ENCODE results near the gene ZNF688.
A peak's percentile ranks its signal among the peaks of the same experiment; 100 is the strongest.

Gene ZNF688

GRCh38 chr16:30528799-30529457 is 42.6 kb downstream of the ZNF688 start:
- TF ChIP-seq CTCF (conservative IDR thresholded peaks at IDR 0.05; ENCODE audit: low read length) = no peak
- no peak for DNase-seq (ENCODE audit: low read depth)
- H3K4me3 ChIP-seq (ENCODE audit: low read length) = no peak overlapping the region

GRCh38 chr16:30527635-30528178 is 43.8 kb downstream of the ZNF688 start:
- TF ChIP-seq CTCF (conservative IDR thresholded peaks at IDR 0.05; ENCODE audit: low read length) = no peak
- DNase-seq (ENCODE audit: low read depth) = no peak

GRCh38 chr16:30526823-30527634 is 44.5 kb downstream of the ZNF688 start:
- peak; percentile 96 for DNase-seq (ENCODE audit: low read depth)
- peak; percentile 42 for TF ChIP-seq CTCF (conservative IDR thresholded peaks at IDR 0.05; ENCODE audit: low read length)
- peak overlapping the region; percentile 82 for H3K4me3 ChIP-seq (ENCODE audit: low read length)

More at GRCh38 chr16:30527635-30528178, 43.8 kb downstream of the ZNF688 start:
- H3K4me3 ChIP-seq (ENCODE audit: low read length) = peak overlapping the region; percentile 47

GRCh38 chr16:30526137-30526822 is 45.2 kb downstream of the ZNF688 start, which contains the start of gene ZNF768:
Gene ZNF768, minus strand, starts transcription at chr16:30526566. Its CDS starts 153 bp downstream, at chr16:30526413.
- no peak for DNase-seq (ENCODE audit: low read depth)
- peak within 1 kb of the TSS; percentile 82 for H3K4me3 ChIP-seq (ENCODE audit: low read length)
- TF ChIP-seq CTCF (conservative IDR thresholded peaks at IDR 0.05; ENCODE audit: low read length) = no peak

- H3K4me3 ChIP-seq (ENCODE audit: low read length) = peak overlapping the region; percentile 69
- TF ChIP-seq CTCF (conservative IDR thresholded peaks at IDR 0.05; ENCODE audit: low read length) = no peak
- peak; percentile 13 for DNase-seq (ENCODE audit: low read depth)
These were observed 45.7 kb downstream of the ZNF688 start for GRCh38 chr16:30525844-30526136.

- no peak for DNase-seq (ENCODE audit: low read depth)
- TF ChIP-seq CTCF (conservative IDR thresholded peaks at IDR 0.05; ENCODE audit: low read length) = no peak
- no peak overlapping the region for H3K4me3 ChIP-seq (ENCODE audit: low read length)
These were observed 46.6 kb downstream of the ZNF688 start for GRCh38 chr16:30524575-30525568.
